ENCODE measurements around the gene ALPL.

DNA sequence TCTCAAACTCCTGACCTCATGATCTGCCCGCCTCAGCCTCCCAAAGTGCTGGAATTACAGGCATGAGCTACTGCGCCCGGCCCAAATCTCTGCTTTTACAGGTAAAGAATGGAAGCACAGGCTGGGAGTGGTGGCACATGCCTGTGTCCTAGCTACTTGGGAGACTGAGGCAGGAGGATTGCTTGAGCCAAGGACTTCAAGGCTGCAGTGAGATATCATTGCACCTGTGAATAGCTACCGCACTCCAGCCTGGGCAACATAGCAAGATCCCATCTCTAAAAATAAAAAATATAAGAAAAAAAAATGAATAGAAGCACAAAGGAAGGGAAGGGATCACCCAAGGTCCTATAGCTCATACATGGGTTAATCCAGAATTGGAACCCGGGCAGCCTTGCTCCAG is 15.0 kb downstream of the ALPL start:
- TF ChIP-seq POLR2A (IDR thresholded peaks at IDR 0.05) (no peak), POLR2AphosphoS5 (IDR thresholded peaks at IDR 0.05) (no peak)
- TF ChIP-seq, protein P1, sequence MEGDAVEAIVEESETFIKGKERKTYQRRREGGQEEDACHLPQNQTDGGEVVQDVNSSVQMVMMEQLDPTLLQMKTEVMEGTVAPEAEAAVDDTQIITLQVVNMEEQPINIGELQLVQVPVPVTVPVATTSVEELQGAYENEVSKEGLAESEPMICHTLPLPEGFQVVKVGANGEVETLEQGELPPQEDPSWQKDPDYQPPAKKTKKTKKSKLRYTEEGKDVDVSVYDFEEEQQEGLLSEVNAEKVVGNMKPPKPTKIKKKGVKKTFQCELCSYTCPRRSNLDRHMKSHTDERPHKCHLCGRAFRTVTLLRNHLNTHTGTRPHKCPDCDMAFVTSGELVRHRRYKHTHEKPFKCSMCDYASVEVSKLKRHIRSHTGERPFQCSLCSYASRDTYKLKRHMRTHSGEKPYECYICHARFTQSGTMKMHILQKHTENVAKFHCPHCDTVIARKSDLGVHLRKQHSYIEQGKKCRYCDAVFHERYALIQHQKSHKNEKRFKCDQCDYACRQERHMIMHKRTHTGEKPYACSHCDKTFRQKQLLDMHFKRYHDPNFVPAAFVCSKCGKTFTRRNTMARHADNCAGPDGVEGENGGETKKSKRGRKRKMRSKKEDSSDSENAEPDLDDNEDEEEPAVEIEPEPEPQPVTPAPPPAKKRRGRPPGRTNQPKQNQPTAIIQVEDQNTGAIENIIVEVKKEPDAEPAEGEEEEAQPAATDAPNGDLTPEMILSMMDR (IDR thresholded peaks at IDR 0.05 in 8 of 11, conservative IDR thresholded peaks at IDR 0.05 in 3 of 11): no peak
